22Rv1 (cell line): Measurements from ENCODE around the gene PSMD14.

Experiments
- CTCF ChIP-seq: fragments of 450-650 bp; IDR thresholded peaks from 2 replicates; pipeline ENCODE4 v1.5.1; 2017; ENCODE audit warnings: mild to moderate bottlenecking
- ZFX ChIP-seq: fragments of 450-650 bp; IDR thresholded peaks from 2 replicates; pipeline ENCODE4 v1.6.1; 2017; ENCODE audit warnings: antibody characterized with exemption, borderline replicate concordance

GRCh38 chr2:161445097-161445496, 136.9 kb downstream of the PSMD14 start:
- no peak for TF ChIP-seq CTCF
- TF ChIP-seq ZFX = no peak
